GM21515 (cell line): ENCODE measurements around the gene TRMT11.
"Not testable (repeated sequence)": the region's sequence is repeated elsewhere in the genome, so short reads cannot be mapped to it uniquely, and the experiment has no call there.

Source experiments
- ATAC-seq: cut with Tn5 transposase; IDR thresholded peaks from one replicate; pipeline ENCODE4 v1.9.1; 2021; ENCODE audit not compliant: unreplicated experiment

TRMT11 gene

GRCh38 chr6:125986301-125987025 lies at the start of gene TRMT11:
Gene TRMT11 (plus strand): TSS chr6:125986540. CDS start chr6:125986551, 11 bp downstream.
- ATAC-seq = peak; percentile 98

DNA sequence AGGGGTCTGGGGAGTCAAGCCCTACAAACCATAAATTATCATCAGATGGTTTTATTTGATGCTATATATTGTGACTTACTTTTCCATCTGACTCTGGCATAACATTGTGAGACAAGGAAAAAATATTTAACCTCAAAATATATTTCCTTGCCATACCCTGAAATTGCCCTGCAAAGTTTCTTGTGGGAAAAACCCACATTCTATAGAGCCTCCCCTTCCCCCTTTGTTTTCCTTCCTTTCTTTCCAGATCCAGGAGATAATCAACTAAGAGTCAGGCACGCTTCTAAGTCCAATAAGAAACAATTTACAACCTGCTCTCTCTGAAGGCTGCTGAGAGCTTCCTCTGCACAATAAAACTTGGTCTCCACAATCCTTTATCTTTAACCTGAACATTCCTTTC lies 47.3 kb upstream of the TRMT11 start:
- ATAC-seq = no peak

- ATAC-seq = no peak
These were observed 46.5 kb upstream of the TRMT11 start for GRCh38 chr6:125939791-125940190.

GRCh38 chr6:125940247-125941041 lies 45.9 kb upstream of the TRMT11 start:
- ATAC-seq = no peak

DNA sequence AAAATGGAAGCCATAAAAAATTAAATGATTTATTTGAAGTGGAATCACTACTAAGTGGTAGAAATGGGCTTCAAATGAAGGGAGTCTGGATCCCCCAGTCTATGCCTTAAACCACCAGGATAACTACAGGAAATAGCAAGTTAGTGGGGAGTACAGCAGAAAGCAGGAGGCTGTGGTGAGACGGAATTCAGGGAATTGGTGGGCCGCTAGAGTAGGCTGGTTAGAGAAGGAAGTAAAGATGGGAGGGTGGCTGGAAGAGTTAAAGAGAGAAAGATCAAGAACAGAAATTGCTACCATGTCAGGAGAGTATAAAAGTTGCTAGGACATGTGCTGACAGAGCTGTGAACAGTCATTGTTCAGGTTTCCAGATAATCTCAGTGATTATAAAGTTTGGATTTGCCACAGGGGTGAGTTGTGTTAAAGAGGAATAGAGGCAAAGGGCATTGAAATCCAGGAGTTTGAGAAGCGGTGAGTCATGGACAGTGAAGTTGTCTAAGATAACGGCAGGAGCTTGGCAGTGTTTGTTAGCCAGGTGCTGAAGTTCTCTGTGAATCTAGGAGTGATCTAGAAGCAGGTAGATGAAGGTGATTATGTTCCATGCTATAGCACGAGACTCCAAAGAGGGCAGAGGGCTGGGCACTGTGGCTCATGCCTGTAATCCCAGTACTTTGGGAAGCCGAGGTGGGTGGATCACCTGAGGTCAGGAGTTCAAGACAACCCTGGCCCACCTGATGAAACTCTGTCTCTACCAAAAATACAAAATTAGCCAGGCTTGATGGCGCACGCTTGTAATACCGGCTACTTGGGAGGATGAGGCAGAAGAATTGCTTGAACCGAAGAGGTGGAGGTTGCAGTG lies 43.4 kb upstream of the TRMT11 start:
- ATAC-seq = no peak

- no peak for ATAC-seq
These were observed 42.6 kb upstream of the TRMT11 start for GRCh38 chr6:125943528-125944433.

- no peak for ATAC-seq
These were observed 41.9 kb upstream of the TRMT11 start for GRCh38 chr6:125944434-125944816.

DNA sequence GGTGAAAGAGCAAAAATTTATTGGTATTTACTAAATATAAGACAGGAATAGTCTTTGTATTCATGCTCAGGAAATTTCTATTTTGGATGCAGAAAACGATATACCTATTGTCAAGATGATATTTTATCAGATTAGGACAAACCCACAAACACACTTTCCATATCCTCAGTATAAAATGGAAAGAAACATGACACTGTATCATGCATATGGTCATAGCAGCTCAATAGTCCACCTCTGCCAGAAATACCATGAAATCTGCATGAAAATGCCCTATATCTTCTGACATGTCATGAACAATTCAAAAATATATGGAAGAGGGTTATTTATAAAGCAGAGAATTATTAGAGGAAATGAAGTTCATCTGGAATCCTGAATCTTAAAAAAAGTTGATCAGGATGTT lies 41.4 kb upstream of the TRMT11 start:
- ATAC-seq = no peak

- ATAC-seq = no peak
These were observed 40.8 kb upstream of the TRMT11 start for GRCh38 chr6:125945378-125946141.

DNA sequence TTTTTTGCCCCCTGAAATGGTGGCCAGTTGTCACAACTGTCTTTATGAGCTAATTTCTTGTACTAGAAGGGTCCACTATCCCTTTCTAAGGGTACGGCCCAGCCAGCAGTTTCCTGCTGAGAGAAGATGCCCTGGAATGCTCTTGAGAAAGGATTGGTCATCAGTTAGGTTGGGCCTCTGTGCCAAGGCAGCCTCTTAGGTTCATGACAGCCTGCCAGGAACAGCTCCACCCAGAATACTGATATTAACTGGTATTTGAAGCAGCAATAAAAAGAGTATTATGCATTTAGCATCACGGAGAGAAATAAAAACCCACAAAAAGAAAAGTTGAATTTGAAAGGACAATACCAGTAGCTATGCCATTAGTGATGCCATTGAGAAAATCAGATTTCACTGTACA lies 38.7 kb upstream of the TRMT11 start:
- ATAC-seq = no peak

DNA sequence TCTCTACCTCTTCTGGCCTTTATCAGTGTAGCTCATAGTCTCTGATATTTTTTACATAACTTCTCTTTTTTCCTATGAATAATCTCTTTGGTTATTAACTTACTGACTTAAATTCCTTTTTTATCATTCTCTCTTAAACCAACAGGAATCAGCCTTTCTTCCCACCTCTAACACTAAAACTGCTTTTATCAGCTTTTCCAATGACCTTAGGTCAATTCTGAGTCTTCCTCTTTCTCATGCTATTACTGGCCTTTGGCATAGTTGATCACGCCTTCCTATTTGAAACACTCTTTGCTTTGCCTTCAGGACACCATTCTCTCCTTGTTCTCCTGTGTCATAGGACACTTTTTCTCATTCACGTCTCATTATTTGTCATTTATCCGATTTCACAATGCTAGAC lies 37.9 kb upstream of the TRMT11 start:
- no peak for ATAC-seq

DNA sequence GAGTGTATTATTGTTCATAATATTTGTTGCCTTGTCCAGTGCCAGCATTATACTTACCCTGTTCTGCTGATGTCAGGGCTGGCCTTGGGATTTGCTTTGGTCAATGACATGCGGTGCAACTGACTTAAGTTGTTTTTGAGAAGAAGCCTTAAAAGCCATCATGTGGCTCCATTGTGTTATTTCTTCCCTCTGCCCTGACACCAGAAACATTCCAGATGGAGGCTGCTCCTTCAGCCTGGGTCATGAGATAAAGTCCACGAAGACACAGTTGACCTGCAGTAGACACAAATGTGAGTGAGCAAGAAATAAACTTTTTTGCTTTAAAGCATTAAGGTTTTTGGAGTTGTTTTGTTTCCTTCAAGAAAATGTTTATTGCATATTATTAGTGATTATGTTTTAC lies 37.3 kb upstream of the TRMT11 start:
- no peak for ATAC-seq

DNA sequence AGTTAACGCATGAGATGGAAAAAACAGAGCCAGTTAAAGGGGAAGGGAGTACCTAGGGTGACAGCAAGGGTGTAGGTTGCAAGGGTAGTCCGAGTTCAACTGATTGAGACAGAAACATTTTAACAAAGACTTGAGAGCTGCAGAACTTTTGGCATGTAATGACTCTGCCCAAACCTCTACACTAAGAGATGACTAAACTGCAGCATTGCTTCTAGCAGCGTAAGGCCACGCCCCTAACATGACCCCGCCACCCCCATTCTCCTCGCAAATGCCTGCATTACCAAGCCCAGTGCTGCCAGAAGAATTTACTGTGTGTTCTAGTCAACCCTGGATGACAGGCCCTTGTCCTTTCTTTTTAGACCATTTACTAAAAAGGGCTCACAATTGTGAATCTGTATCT lies 36.0 kb upstream of the TRMT11 start:
- no peak for ATAC-seq

DNA sequence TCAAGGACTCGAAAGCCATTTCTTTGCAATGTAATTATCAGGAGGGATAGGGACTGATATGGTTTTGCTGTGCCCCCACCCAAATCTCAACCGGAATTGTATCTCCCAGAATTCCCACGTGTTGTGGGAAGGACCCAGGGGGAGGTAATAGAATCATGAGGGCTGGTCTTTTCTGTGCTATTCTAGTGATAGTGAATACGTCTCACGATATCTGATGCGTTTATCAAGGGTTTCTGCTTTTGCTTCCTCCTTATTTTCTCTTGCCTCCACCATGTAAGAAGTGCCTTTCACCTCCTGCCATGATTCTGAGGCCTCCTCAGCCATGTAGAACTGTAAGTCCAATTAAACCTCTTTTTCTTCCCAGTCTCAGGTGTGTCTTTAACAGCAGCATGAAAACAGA lies 35.6 kb upstream of the TRMT11 start:
- ATAC-seq = not testable (repeated sequence)

DNA sequence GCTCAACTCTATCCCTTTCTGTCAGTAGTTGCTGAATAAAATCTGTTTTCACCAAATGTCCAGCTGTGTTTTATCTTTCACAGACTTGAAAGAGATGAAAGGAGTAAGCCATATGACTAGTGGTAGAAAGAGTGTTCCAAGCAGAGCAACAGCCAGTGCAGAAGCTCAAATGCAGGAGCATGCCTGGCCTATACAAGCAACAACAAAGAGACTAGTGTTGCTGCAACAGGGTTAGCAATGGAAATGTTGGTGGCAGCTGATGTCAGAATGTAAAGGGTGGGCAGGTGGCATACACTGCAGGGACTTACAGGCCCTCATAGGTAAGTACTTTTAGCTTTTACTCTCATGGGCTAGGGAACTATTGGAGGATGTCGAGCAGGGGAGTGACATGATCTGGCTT lies 35.0 kb upstream of the TRMT11 start:
- no peak for ATAC-seq

GRCh38 chr6:125952764-125953501 lies 33.4 kb upstream of the TRMT11 start:
- no peak for ATAC-seq

- no peak for ATAC-seq
These were observed 32.9 kb upstream of the TRMT11 start for GRCh38 chr6:125953502-125953875.

DNA sequence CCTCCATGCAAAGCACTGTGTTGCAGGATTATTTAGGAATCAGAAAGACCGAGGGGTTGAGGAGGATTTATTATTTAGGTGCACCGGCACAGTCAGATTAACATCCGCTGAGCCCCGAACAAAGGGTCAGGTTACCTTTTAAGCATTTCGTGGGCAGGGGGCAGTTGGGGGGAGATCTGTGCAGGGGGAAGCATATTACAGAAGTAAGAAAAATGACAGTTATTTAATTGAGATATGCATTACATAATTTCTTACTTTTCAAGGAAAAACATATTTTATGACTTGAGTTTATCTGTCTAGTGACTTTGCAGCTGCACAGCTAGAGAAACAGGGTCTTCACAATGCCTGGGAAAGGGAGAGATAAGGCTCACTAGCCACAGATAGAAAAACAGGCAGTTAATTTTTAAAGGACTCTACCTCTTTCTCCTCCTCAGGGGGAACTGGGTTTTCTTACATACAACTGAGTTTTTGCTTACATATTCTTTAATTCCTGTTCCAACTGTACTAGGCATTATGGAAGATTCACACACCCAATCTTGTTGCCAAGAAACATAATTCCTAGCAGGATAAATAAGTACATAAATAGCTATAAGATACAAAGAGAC lies 31.5 kb upstream of the TRMT11 start:
- ATAC-seq = no peak

DNA sequence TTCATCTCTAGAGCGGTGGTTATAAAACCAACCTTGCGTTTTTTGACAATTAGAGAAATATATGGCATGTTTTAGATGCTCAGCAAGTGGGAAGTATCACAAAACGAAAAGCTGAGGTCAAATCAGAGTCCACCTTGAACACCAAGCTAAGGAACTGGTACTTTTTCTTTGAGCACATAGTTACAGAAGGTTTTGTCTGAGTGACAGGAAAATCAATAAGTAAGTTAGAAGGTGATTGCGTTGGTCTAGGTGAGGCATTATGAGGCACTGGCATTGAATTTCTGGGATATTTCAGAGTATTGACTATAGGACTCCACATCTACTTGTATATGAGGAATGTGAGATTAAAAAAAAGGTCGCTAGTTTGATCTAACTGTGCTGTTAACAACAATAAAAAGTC lies 30.4 kb upstream of the TRMT11 start:
- ATAC-seq = no peak
